HUES6 (cell line): Measurements from ENCODE around the gene DEFB127.
A peak's percentile ranks its signal among the peaks of the same experiment; 100 is the strongest.
"Not testable (repeated sequence)": the region's sequence is repeated elsewhere in the genome, so short reads cannot be mapped to it uniquely, and the experiment has no call there.

ENCODE experiments used
- H3K27ac ChIP-seq: 2 replicates; pipeline ENCODE4 v1.7.0; 2013; ENCODE audit warnings: low read depth, mild to moderate bottlenecking, low read length, inconsistent platforms
- H3K27me3 ChIP-seq: 2 replicates; pipeline ENCODE4 v1.6.1; 2013; ENCODE audit warnings: low read length; ENCODE audit not compliant: control insufficient read depth, insufficient read depth
- H3K36me3 ChIP-seq: 2 replicates; pipeline ENCODE4 v1.6.1; 2013; ENCODE audit warnings: low read length; ENCODE audit not compliant: control insufficient read depth, insufficient read depth
- H3K4me1 ChIP-seq: 2 replicates; pipeline ENCODE4 v1.6.1; 2013; ENCODE audit warnings: low read length; ENCODE audit not compliant: control insufficient read depth, insufficient read depth
- H3K4me3 ChIP-seq: 2 replicates; pipeline ENCODE4 v1.5.1; 2013; ENCODE audit warnings: low read depth, low read length
- H3K9ac ChIP-seq: one replicate; pipeline ENCODE4 v1.6.1; 2013; ENCODE audit warnings: mild to moderate bottlenecking, low read length
- H3K9me3 ChIP-seq: 2 replicates; pipeline ENCODE4 v1.6.1; 2013; ENCODE audit warnings: low read depth, low read length; ENCODE audit not compliant: control insufficient read depth, insufficient read depth

The DEFB127 gene, protein sequence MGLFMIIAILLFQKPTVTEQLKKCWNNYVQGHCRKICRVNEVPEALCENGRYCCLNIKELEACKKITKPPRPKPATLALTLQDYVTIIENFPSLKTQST

GRCh38 chr20:157154-157553 is at the start of gene DEFB127:
Gene DEFB127, plus strand, starts transcription at chr20:157454. Its CDS starts 91 bp downstream, at chr20:157545.
- Histone ChIP-seq H3K9me3 (no peaks in the 10 kb centered on the region), H3K27ac (no peak within 1 kb of the TSS), H3K27me3 (peaks cover 17% of the 10 kb centered on the region), H3K4me3 (no peak within 1 kb of the TSS), H3K4me1 (no peaks in the 10 kb centered on the region), H3K36me3 (no peaks in the 10 kb centered on the region), H3K9ac (no peak within 1 kb of the TSS)

DNA sequence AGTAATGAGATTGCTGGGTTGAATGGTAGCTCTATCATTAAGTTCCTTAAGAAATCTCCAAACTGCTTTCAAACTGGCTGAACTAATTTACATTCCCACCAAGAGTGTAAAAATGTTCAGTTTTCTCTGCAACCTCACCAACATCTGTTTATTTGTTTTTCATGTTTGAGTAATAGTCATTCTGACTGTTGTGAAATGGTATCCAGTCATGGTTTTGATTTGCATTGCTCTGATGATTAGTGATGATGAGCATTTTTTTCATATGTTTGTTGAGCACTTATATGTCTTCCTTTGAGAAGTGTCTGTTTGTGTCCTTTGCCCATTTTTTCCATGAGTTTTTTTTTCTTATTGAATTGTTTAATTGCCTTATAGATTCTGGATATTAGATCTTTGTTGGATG is 44.9 kb upstream of the DEFB127 start:
- H3K27me3 ChIP-seq, result peaks cover 3% of the 10 kb centered on the region
- H3K36me3 ChIP-seq, result no peaks in the 10 kb centered on the region
- no peak overlapping the region for H3K4me3 ChIP-seq
- H3K4me1 ChIP-seq, result no peaks in the 10 kb centered on the region; the same call in 1 of the 2 replicates
- no peak overlapping the region for H3K9ac ChIP-seq
- H3K9me3 ChIP-seq, result peaks cover 8% of the 10 kb centered on the region
- H3K27ac ChIP-seq, result no peak overlapping the region

DNA sequence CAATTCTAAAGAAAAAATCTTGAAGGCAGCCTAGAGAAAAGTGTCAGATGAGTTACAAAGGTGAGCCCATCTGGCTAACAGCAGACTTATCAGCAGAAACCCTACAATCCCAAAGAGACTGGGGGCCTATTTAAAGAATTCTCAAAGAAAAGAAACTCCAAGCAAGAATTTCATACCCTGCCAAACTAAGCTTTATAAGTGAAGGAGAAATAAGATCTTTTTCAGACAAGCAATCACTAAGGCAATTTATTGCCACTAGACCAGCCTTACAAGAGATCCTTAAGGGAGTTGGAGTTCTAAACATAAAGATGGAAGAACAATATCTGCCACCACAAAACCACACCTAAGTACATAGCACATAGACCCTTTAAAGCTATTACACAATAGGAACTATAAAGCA is 39.7 kb upstream of the DEFB127 start:
- H3K4me3 ChIP-seq, result no peak overlapping the region
- no peaks in the 10 kb centered on the region for H3K36me3 ChIP-seq
- no peak overlapping the region for H3K27ac ChIP-seq
- peaks cover 14% of the 10 kb centered on the region for H3K9me3 ChIP-seq
- no peak overlapping the region for H3K9ac ChIP-seq
- no peaks in the 10 kb centered on the region; the same call in 1 of the 2 replicates for H3K4me1 ChIP-seq
- peaks cover 5% of the 10 kb centered on the region; the same call in 1 of the 2 replicates for H3K27me3 ChIP-seq

GRCh38 chr20:129786-130323 is 27.4 kb upstream of the DEFB127 start:
- not testable (repeated sequence) for H3K36me3 ChIP-seq, H3K4me1 ChIP-seq, H3K27me3 ChIP-seq, H3K9me3 ChIP-seq, H3K27ac ChIP-seq
- Histone ChIP-seq H3K9ac (peak overlapping the region; percentile 70), H3K4me3 (peak overlapping the region; percentile 58)

- Histone ChIP-seq H3K27me3 (peaks cover 9% of the 10 kb centered on the region; the same call in 1 of the 2 replicates), H3K27ac (no peak overlapping the region), H3K9ac (no peak overlapping the region), H3K4me1 (no peaks in the 10 kb centered on the region), H3K4me3 (no peak overlapping the region), H3K36me3 (no peaks in the 10 kb centered on the region), H3K9me3 (peaks cover 12% of the 10 kb centered on the region)
Measured at GRCh38 chr20:137668-138490, 19.4 kb upstream of the DEFB127 start.

DNA sequence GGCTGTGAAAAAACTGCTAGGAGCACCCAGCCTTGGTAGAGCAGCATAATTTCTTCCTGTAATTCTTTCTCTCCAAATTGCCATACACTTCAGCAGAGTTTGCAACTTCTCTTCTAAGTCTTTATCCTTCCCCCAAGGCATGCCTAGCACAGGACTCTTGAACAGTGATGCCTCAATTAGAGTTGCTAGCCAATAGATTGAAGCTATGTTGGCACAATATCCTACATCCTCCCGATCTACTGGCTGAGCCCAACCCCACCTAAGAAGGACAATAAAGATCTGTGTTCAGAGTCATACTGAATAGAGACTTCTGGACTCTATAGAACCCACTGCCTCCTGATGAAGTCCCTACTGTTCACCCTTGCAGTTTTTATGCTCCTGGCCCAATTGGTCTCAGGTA is 15.0 kb upstream of the DEFB127 start, which contains the start of gene DEFB126:
TSS of gene DEFB126 (plus strand) at position 301 of the 400 bp plus-strand sequence. CDS start at position 340, 39 bp downstream.
- no peak within 1 kb of the TSS for H3K4me3 ChIP-seq
- H3K4me1 ChIP-seq, result peaks cover 7% of the 10 kb centered on the region; the same call in 1 of the 2 replicates
- peaks cover 15% of the 10 kb centered on the region; the same call in 1 of the 2 replicates for H3K27me3 ChIP-seq
- H3K36me3 ChIP-seq, result no peaks in the 10 kb centered on the region
- peaks cover 4% of the 10 kb centered on the region; the same call in 1 of the 2 replicates for H3K9me3 ChIP-seq
- H3K27ac ChIP-seq, result no peak within 1 kb of the TSS
- H3K9ac ChIP-seq, result no peak within 1 kb of the TSS

DNA sequence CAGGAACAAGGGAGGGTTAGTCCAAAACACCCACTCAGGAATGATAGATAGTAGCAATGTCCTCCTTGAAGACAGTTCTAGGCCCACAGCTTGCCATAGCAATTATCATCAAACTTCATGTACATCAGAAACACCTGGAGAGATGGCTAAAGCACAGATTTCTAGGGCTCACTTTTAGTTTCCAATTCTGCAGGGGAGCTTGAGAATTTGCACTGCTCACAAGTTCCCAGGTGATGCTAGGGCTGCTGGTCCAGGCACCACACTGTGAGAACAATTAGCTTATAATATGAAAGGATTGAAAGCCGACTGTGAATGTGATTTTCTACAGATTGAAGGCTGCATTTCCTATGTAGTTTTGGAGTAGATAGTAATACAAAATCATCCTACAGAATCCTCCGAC is 11.4 kb upstream of the DEFB127 start:
- Histone ChIP-seq H3K4me1 (peaks cover 7% of the 10 kb centered on the region; the same call in 1 of the 2 replicates), H3K27me3 (peaks cover 27% of the 10 kb centered on the region), H3K9ac (no peak overlapping the region), H3K27ac (no peak overlapping the region), H3K4me3 (no peak overlapping the region), H3K9me3 (no peaks in the 10 kb centered on the region), H3K36me3 (no peaks in the 10 kb centered on the region)

DNA sequence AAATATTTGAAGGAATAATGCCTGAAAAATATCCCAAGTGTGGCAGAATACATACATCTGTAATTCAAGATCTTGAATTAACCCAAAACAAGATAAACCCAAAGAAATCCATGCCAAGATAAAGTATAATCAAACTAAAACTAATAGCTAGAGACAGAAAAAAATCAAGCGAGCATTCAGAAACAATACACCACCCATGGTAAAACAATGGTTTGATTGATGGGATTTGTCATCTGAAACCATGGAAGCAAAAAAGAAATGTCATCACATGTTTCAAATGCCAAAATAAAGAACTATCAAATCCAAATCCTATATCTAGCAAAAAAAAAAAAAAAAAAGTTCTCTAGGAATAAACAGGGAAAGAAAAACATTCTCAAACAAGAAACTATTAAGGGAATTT is 5.1 kb upstream of the DEFB127 start:
- Histone ChIP-seq H3K9me3 (no peaks in the 10 kb centered on the region), H3K9ac (no peak overlapping the region), H3K4me3 (no peak overlapping the region), H3K4me1 (no peaks in the 10 kb centered on the region), H3K27ac (no peak overlapping the region), H3K27me3 (peaks cover 13% of the 10 kb centered on the region; the same call in 1 of the 2 replicates), H3K36me3 (no peaks in the 10 kb centered on the region)

DNA sequence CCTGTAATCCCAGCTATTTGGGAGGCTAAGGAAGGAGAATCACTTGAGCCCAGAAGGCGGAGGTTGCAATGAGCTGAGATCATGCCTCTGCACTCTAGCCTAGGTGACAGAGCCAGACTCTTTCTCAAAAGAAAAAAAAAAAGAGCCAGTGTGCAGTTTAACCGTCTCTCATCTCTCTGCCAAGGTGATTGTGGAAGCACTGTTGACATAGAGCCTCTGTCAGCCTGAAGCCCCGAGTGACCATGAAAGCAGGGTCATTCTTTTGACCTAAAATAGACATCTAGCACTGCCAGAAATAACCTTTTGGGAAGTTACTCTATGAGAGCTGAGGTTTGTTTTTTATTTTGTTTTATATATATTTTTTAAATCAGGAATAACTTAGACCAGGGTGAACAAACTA is 7.4 kb downstream of the DEFB127 start:
- Histone ChIP-seq H3K4me1 (no peaks in the 10 kb centered on the region), H3K27me3 (peaks cover 3% of the 10 kb centered on the region), H3K9ac (no peak overlapping the region), H3K9me3 (no peaks in the 10 kb centered on the region), H3K27ac (no peak overlapping the region), H3K4me3 (no peak overlapping the region), H3K36me3 (no peaks in the 10 kb centered on the region)

GRCh38 chr20:168876-169275 is 11.6 kb downstream of the DEFB127 start:
- H3K9me3 ChIP-seq, result no peaks in the 10 kb centered on the region; the same call in 1 of the 2 replicates

GRCh38 chr20:184288-184687 is 27.0 kb downstream of the DEFB127 start:
- no peak overlapping the region for H3K9ac ChIP-seq
- H3K36me3 ChIP-seq, result no peaks in the 10 kb centered on the region
- H3K4me1 ChIP-seq, result no peaks in the 10 kb centered on the region
- no peak overlapping the region for H3K4me3 ChIP-seq
- H3K27me3 ChIP-seq, result peaks cover 6% of the 10 kb centered on the region; the same call in 1 of the 2 replicates
- H3K9me3 ChIP-seq, result peaks cover 3% of the 10 kb centered on the region
- no peak overlapping the region for H3K27ac ChIP-seq

More at GRCh38 chr20:168876-169275, 11.6 kb downstream of the DEFB127 start:
- Histone ChIP-seq H3K4me1 (no peaks in the 10 kb centered on the region), H3K4me3 (no peak overlapping the region), H3K27ac (no peak overlapping the region), H3K27me3 (no peaks in the 10 kb centered on the region), H3K36me3 (no peaks in the 10 kb centered on the region), H3K9ac (no peak overlapping the region)
